HG03280 (cell line): ENCODE measurements around the gene STT3A.
"Not testable (repeated sequence)": the region's sequence is repeated elsewhere in the genome, so short reads cannot be mapped to it uniquely, and the experiment has no call there.

Experiments used
- ATAC-seq: cut with Tn5 transposase; IDR thresholded peaks from one replicate; pipeline ENCODE4 v1.9.1; 2021; ENCODE audit warnings: mild to moderate bottlenecking, moderate library complexity; ENCODE audit not compliant: unreplicated experiment

Gene STT3A

GRCh38 chr11:125592305-125593113, at the start of gene STT3A:
TSS of gene STT3A (plus strand) at chr11:125592852. CDS start at chr11:125595916, 3,064 bp downstream.
- ATAC-seq, result peak; percentile 97

DNA sequence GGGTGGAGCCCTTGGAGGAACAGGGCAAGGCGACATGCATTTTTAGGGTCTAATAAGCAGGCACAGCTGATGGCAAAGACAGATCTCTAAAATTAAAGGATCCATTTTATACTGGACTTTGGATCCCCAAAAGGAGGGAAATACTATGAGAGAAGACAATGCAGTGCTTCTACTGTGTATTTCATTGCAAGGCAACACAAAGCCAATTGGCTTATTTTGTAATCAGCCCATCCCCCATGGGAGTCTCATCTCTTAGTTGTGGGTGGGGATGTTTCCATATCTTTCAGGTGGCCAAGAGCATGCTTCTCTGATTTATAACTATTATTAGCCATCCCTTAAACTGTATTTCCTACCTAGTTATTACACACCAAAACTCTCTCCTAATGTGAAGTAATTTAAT, 41.9 kb upstream of the STT3A start:
- no peak for ATAC-seq

GRCh38 chr11:125551835-125552342, 40.8 kb upstream of the STT3A start:
- ATAC-seq, result no peak

- ATAC-seq, result no peak
Observed at GRCh38 chr11:125552927-125553326, 39.7 kb upstream of the STT3A start.

DNA sequence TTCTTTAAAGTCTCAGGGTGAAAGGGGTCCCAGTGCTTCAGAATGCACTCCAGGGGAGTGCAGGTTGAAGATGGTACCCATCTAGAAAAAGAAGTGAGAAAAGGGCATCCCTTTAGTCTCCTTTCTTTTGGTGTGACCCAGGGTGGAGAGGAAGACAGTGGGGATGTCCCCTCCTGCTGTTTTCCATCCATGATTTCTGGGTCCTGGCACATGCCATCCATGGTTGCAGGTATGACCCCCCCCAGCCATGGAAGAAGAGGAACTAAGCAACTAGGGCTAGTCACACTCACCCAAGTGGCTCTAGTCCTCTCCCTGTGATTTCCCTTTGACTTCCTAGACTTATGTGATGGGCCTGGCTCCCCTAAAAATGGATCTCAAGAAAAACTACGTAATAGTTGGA, 39.3 kb upstream of the STT3A start:
- no peak for ATAC-seq

- no peak for ATAC-seq
Observed at GRCh38 chr11:125554038-125554437, 38.6 kb upstream of the STT3A start.

- ATAC-seq, result no peak
Observed at GRCh38 chr11:125559888-125560287, 32.8 kb upstream of the STT3A start.

GRCh38 chr11:125561924-125562323, 30.7 kb upstream of the STT3A start:
- no peak for ATAC-seq

- no peak for ATAC-seq
Observed at GRCh38 chr11:125562430-125562829, 30.2 kb upstream of the STT3A start.

GRCh38 chr11:125564357-125564756, 28.3 kb upstream of the STT3A start:
- ATAC-seq, result no peak

DNA sequence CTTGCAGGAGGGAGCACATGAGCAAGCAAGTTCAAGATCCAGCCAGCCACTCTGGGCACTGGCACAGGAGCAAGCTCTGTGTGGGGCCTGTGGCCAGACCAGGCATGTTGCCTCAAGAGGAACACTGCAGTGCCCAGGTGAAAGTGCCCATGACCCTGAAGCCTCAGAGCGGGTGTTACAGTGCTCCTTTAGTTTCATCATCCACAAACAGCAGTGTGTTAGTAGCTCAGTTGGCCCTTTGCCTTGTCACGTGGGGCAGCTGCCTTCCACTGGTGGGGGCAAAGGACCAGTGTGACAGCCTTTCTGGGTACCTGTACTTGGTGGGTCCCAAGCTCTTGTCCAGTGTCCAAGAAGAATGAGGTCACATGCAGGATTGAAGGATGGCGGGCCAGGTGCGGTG, 26.4 kb upstream of the STT3A start:
- ATAC-seq, result no peak

DNA sequence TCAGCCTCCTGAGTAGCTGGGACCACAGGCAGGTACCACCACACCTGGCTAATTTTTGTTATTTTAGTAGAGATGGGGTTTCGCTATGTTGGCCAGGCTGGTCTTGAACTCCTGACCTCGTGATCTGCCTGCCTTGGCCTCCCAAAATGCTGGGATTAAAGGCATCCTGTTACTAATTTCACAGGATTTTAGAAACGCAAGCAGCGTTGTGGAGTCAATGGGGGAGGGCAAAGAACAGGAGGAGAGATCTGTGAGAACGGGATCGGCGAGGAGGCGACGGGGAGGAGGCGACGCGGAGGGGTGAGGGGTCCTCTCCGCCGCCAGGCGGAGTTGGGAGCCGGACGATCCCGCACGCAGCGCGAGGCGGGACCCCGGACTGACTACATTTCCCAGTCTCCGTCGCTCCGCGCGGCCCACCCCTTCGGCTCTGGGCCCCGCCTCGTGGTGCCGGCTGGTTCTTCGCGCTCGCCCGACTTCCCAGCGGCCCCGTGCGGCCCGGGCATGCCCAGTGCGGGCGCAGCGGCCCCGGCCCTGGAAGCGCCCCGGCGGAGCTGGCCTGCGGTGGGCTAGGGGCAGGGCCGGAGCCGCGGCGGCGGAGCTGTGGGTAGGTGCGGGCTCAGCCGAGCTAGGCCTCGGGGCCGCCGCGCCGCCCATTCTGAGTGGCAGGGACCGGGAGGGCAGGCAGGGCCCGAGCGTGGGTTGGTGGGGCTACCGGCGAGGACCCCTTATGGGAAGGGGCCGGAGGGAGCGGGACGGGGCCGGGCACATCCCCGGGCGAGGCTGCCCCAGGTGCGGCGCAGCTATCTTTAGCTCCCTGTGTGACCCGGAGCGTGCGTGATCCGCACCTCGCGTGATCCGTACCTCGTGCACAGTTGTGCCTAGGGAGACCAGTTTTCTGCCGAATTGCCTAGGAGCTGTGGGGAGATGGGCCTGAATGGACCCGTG, 23.4 kb upstream of the STT3A start, which contains the start of gene EI24:
EI24 (plus strand) TSS at position 508 of the 945 bp plus-strand sequence. CDS start 3,051 bp downstream, outside the sequence.
- peak; percentile 96 for ATAC-seq

GRCh38 chr11:125569915-125570621, 22.6 kb upstream of the STT3A start:
- ATAC-seq, result peak; percentile 31

GRCh38 chr11:125570952-125571351, 21.7 kb upstream of the STT3A start:
- ATAC-seq, result no peak

DNA sequence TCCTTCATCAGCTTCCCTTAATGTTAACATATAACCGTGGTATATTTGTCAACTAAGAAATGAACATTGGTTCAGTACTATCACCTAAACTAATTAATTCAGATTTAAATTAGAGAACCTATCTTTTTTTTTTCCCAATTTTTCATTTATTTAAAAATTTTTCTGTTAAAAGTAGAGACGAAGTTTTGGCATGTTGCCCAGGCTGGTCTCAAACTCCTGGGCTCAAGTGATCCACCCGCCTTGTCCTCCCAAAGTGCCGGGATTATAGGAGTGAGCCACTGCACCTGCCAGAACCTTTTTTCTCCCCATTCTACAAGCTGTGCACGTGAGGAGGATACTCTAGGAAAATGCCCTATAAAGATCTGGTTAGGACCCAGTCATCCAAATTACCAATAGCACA, 19.7 kb upstream of the STT3A start:
- ATAC-seq, result no peak

GRCh38 chr11:125577181-125577580, 15.5 kb upstream of the STT3A start:
- not testable (repeated sequence) for ATAC-seq

DNA sequence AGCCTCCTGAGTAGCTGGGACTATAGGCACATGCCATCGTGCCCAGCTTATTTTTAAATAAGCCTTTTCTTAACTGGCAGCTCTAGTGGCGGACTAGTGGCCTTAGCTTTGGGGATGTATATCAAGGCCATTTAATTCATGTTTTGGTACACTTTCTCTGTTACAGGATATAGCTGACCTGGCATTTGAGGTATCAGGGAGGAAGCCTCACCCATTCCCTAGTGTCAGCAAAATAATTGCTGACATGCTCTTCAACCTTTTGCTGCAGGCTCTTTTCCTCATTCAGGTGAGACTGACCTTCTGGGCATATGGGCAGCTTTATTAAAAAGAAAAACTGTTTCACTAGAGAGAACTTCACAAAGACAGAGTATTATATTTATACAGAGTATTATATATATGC, 13.9 kb upstream of the STT3A start:
- ATAC-seq, result no peak

GRCh38 chr11:125579811-125580210, 12.8 kb upstream of the STT3A start:
- ATAC-seq, result no peak

DNA sequence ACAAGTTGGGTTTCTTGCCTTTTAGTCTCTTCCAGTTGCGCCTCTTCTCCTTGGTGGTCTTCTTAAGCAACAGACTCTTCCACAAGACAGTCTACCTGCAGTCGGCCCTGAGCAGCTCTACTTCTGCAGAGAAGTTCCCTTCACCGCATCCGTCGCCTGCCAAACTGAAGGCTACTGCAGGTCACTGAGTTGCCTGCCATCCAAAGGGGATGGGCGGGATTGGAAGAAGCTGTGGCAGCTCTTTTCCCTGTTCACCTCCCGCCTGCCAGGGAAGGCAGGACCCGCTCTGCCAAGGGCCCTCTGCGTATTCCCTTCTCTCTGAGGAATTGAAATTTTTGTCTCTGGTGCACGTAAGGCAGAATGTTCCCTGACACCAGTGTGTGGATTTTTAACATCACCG, 9.2 kb upstream of the STT3A start:
- ATAC-seq, result no peak

GRCh38 chr11:125585487-125585886, 7.2 kb upstream of the STT3A start:
- ATAC-seq, result no peak

- ATAC-seq, result no peak
Observed at GRCh38 chr11:125586623-125587022, 6.0 kb upstream of the STT3A start.
